Measurements from ENCODE around the gene PLEKHG4B.
"Not testable (repeated sequence)": the region's sequence is repeated elsewhere in the genome, so short reads cannot be mapped to it uniquely, and the experiment has no call there.

The PLEKHG4B gene

GRCh38 chr5:194102-194501, 102.1 kb downstream of the PLEKHG4B start:
- no peak for FAIRE-seq
- TF ChIP-seq POU2F2 (IDR thresholded peaks at IDR 0.05; ENCODE audit: low read depth, low read length), result no peak
- TF ChIP-seq POLR2A (IDR thresholded peaks at IDR 0.05; ENCODE audit: low read depth, low read length), result no peak
- TF ChIP-seq PAX5 (IDR thresholded peaks at IDR 0.05; ENCODE audit: insufficient read depth, low read length, severe bottlenecking), result no peak
- no peak for TF ChIP-seq TAF1 (IDR thresholded peaks at IDR 0.05; ENCODE audit: low read depth, low read length)
- DNase-seq (ENCODE audit: insufficient read length, low spot score), result no peak

- FAIRE-seq, result no peak
- TF ChIP-seq TAF1 (IDR thresholded peaks at IDR 0.05; ENCODE audit: low read depth, low read length) (no peak), POLR2A (IDR thresholded peaks at IDR 0.05; ENCODE audit: low read depth, low read length) (no peak), POLR2AphosphoS5 (IDR thresholded peaks at IDR 0.05; ENCODE audit: low read depth, low read length) (no peak), SPI1 (IDR thresholded peaks at IDR 0.05; ENCODE audit: low read depth, low read length) (no peak), POU2F2 (IDR thresholded peaks at IDR 0.05; ENCODE audit: low read depth, low read length) (no peak), PAX5 (IDR thresholded peaks at IDR 0.05; ENCODE audit: insufficient read depth, low read length, severe bottlenecking) (no peak)
- DNase-seq (ENCODE audit: insufficient read length, low spot score), result no peak
These were observed 102.7 kb downstream of the PLEKHG4B start for GRCh38 chr5:194603-195209.

GRCh38 chr5:195401-196160, 103.6 kb downstream of the PLEKHG4B start:
- TF ChIP-seq POU2F2 (IDR thresholded peaks at IDR 0.05; ENCODE audit: low read depth, low read length) (no peak), SPI1 (IDR thresholded peaks at IDR 0.05; ENCODE audit: low read depth, low read length) (no peak), PAX5 (IDR thresholded peaks at IDR 0.05; ENCODE audit: insufficient read depth, low read length, severe bottlenecking) (no peak), TAF1 (IDR thresholded peaks at IDR 0.05; ENCODE audit: low read depth, low read length) (no peak), POLR2A (IDR thresholded peaks at IDR 0.05; ENCODE audit: low read depth, low read length) (no peak), POLR2AphosphoS5 (IDR thresholded peaks at IDR 0.05; ENCODE audit: low read depth, low read length) (no peak)
- no peak for DNase-seq (ENCODE audit: insufficient read length, low spot score)
- FAIRE-seq, result no peak

GRCh38 chr5:196350-196749, 104.4 kb downstream of the PLEKHG4B start:
- DNase-seq (ENCODE audit: insufficient read length, low spot score) (no peak), FAIRE-seq (no peak)
- TF ChIP-seq SPI1 (IDR thresholded peaks at IDR 0.05; ENCODE audit: low read depth, low read length), result no peak
- TF ChIP-seq POLR2A (IDR thresholded peaks at IDR 0.05; ENCODE audit: low read depth, low read length), result no peak
- TF ChIP-seq POU2F2 (IDR thresholded peaks at IDR 0.05; ENCODE audit: low read depth, low read length), result no peak
- no peak for TF ChIP-seq TAF1 (IDR thresholded peaks at IDR 0.05; ENCODE audit: low read depth, low read length)
- no peak for TF ChIP-seq PAX5 (IDR thresholded peaks at IDR 0.05; ENCODE audit: insufficient read depth, low read length, severe bottlenecking)
- TF ChIP-seq POLR2AphosphoS5 (IDR thresholded peaks at IDR 0.05; ENCODE audit: low read depth, low read length), result no peak

GRCh38 chr5:197031-197430, 105.1 kb downstream of the PLEKHG4B start:
- DNase-seq (ENCODE audit: insufficient read length, low spot score); FAIRE-seq: not testable (repeated sequence)

GRCh38 chr5:197892-198489, 106.0 kb downstream of the PLEKHG4B start:
- TF ChIP-seq SPI1 (IDR thresholded peaks at IDR 0.05; ENCODE audit: low read depth, low read length), result no peak
- TF ChIP-seq POLR2A (IDR thresholded peaks at IDR 0.05; ENCODE audit: low read depth, low read length), result no peak
- TF ChIP-seq POLR2AphosphoS5 (IDR thresholded peaks at IDR 0.05; ENCODE audit: low read depth, low read length), result no peak
- no peak for TF ChIP-seq TAF1 (IDR thresholded peaks at IDR 0.05; ENCODE audit: low read depth, low read length)
- no peak for TF ChIP-seq PAX5 (IDR thresholded peaks at IDR 0.05; ENCODE audit: insufficient read depth, low read length, severe bottlenecking)
- TF ChIP-seq POU2F2 (IDR thresholded peaks at IDR 0.05; ENCODE audit: low read depth, low read length), result no peak
- no peak for DNase-seq (ENCODE audit: insufficient read length, low spot score)
- no peak for FAIRE-seq

GRCh38 chr5:198516-199196, 106.7 kb downstream of the PLEKHG4B start:
- DNase-seq (ENCODE audit: insufficient read length, low spot score) (no peak), FAIRE-seq (no peak)
- TF ChIP-seq POU2F2 (IDR thresholded peaks at IDR 0.05; ENCODE audit: low read depth, low read length) (no peak), PAX5 (IDR thresholded peaks at IDR 0.05; ENCODE audit: insufficient read depth, low read length, severe bottlenecking) (no peak), SPI1 (IDR thresholded peaks at IDR 0.05; ENCODE audit: low read depth, low read length) (no peak), POLR2A (IDR thresholded peaks at IDR 0.05; ENCODE audit: low read depth, low read length) (no peak), TAF1 (IDR thresholded peaks at IDR 0.05; ENCODE audit: low read depth, low read length) (no peak), POLR2AphosphoS5 (IDR thresholded peaks at IDR 0.05; ENCODE audit: low read depth, low read length) (no peak)

- TF ChIP-seq POLR2AphosphoS5 (IDR thresholded peaks at IDR 0.05; ENCODE audit: low read depth, low read length), result no peak
- TF ChIP-seq PAX5 (IDR thresholded peaks at IDR 0.05; ENCODE audit: insufficient read depth, low read length, severe bottlenecking), result no peak
- no peak for TF ChIP-seq SPI1 (IDR thresholded peaks at IDR 0.05; ENCODE audit: low read depth, low read length)
- TF ChIP-seq POLR2A (IDR thresholded peaks at IDR 0.05; ENCODE audit: low read depth, low read length), result no peak
- TF ChIP-seq TAF1 (IDR thresholded peaks at IDR 0.05; ENCODE audit: low read depth, low read length), result no peak
- TF ChIP-seq POU2F2 (IDR thresholded peaks at IDR 0.05; ENCODE audit: low read depth, low read length), result no peak
- FAIRE-seq, result no peak
- DNase-seq (ENCODE audit: insufficient read length, low spot score), result no peak
These were observed 107.4 kb downstream of the PLEKHG4B start for GRCh38 chr5:199197-199949.
